Glomerular visceral epithelial cell (primary cell): ENCODE measurements around the gene IPO9.
"Not testable (repeated sequence)": the region's sequence is repeated elsewhere in the genome, so short reads cannot be mapped to it uniquely, and the experiment has no call there.

Experiments used
- DNase-seq: peaks from one replicate; pipeline ENCODE4 v3.0.0-alpha.2; 2016; ENCODE audit errors: extremely low spot score

Gene IPO9

DNA sequence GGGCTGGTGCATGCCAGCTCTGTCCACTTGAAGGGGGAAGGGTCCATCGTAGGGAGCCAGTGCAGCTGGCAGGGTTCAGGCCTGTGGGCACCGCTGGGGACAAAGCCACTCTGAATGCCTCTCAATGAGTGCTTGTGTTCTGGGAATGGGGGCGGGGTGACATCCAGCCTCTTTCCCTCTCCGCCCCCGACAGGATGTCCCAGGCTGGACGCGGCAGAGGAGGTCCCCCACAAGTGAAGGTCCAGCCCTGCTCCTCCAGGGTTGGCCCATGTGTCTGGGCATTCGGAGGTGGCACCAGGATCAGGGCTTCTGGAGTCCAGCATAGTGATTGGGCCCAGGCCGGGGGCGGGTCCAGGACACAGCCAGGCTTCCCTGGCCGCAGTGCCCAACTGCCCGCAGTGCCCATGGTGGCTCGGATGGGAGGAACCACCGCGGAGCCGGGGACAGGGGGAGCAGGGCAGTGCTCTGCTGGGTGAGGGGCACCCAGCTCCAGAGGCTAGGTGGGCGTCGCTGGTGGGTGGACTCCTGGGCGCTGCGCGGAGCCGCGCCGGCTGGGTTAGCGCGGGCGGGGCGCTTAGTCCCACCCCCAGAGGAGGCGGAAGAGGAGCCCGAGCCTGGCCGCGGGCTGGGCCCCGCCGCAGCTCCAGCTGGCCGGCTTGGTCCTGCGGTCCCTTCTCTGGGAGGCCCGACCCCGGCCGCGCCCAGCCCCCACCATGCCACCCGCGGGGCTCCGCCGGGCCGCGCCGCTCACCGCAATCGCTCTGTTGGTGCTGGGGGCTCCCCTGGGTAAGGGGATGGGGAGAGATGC, 59.5 kb downstream of the IPO9 start, which contains the start of gene SHISA4:
Gene SHISA4, plus strand, starts transcription at position 617 of the 808 bp plus-strand sequence. Its CDS starts 97 bp downstream, at position 714.
- DNase-seq = peak; percentile 88

DNA sequence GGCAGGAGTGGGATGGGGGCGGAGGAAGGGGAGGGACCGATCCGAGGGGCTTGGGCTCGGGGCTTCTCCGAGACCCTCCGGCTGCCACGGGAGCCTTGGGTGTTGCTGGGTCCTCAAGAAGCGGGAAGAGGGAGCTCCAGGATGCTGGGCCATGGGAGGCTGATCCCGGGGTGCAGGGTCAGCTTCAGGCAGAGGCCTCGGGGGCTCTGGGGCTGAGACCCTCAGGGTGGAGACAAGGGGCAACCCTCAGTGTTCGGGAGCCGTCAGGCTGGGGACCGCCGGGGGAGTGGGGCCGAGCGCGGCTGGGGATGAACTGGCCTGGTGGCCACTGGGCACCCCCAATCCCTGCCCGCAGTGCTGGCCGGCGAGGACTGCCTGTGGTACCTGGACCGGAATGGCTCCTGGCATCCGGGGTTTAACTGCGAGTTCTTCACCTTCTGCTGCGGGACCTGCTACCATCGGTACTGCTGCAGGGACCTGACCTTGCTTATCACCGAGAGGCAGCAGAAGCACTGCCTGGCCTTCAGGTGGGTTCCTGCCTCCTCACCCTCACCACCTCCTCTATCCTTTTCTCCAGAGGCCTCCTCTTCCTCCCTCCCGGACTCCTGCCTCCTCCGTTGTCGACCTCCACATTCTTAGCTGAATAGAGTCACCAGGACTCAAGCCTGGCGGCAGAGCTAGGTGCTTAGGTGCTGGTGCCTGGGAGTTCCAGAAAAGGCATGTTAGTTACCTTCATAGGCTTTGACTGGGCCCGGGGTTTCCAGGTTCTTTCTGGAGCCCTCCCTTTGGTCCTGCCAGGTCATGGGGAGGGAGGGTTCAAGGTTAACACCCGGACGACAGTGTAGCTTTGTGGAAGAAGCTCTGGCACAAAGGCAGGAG, 60.4 kb downstream of the IPO9 start:
- no peak for DNase-seq

DNA sequence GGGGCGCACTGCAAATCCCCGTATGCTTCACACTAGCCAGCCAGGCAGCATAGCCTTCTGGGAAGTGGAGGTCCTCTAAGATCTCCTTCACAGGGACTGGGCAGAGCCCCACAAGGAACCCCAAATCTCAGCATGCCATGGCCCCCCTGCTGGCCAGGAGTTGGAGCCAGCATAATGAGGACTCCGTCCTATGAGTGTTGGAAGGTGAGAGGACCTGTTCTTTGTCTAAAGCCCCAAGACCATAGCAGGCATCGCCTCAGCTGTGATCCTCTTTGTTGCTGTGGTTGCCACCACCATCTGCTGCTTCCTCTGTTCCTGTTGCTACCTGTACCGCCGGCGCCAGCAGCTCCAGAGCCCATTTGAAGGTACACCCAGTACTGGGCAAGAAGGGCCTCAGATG, 61.3 kb downstream of the IPO9 start:
- DNase-seq = no peak

DNA sequence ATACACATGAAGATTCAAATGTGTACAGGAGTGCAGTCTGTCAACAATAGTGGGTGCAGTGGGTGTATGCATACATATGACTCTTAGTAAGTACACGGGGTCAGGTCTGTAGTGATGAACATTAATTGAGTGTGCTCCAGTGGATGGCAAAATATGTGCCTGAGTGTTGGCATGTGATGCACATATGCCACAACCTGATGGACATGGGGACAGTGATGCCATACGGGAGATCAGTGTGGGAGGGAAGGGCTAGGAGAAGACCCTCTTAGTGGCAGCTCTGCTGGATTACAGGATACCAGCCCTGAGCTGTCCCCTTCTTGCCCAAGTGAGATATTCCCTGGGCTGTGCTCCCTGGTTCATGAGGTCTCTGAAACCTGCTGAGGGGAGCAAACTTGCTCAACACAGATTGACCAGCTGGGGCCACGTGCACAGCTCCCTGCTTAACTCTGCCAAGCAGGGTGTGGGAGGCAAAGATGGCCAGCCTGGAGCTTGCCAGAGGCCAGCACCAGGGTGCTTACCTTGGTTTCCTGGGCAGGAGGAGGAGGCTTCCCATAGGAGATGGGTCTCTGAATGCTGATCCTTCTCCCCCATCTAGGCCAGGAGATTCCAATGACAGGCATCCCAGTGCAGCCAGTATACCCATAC, 62.0 kb downstream of the IPO9 start:
- DNase-seq = no peak

DNA sequence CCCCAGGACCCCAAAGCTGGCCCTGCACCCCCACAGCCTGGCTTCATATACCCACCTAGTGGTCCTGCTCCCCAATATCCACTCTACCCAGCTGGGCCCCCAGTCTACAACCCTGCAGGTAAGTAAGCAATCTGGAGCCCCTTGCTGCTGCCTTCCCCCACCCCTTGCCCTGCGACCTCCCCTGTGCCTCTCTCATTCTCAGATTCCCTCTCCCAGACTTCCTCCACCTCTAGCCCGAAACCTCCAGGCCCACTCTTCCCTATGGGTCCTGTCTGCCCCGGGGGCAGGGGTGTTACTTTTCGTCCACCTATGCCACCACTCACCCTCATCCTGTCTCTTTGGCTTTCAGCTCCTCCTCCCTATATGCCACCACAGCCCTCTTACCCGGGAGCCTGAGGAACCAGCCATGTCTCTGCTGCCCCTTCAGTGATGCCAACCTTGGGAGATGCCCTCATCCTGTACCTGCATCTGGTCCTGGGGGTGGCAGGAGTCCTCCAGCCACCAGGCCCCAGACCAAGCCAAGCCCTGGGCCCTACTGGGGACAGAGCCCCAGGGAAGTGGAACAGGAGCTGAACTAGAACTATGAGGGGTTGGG, 62.6 kb downstream of the IPO9 start:
- no peak for DNase-seq

- DNase-seq = no peak
These were observed 63.3 kb downstream of the IPO9 start for GRCh38 chr1:201892211-201892610.

GRCh38 chr1:201893431-201893830, 64.5 kb downstream of the IPO9 start:
- DNase-seq = no peak

GRCh38 chr1:201894343-201895119, 65.6 kb downstream of the IPO9 start:
- no peak for DNase-seq

GRCh38 chr1:201895120-201895665, 66.2 kb downstream of the IPO9 start:
- no peak for DNase-seq

DNA sequence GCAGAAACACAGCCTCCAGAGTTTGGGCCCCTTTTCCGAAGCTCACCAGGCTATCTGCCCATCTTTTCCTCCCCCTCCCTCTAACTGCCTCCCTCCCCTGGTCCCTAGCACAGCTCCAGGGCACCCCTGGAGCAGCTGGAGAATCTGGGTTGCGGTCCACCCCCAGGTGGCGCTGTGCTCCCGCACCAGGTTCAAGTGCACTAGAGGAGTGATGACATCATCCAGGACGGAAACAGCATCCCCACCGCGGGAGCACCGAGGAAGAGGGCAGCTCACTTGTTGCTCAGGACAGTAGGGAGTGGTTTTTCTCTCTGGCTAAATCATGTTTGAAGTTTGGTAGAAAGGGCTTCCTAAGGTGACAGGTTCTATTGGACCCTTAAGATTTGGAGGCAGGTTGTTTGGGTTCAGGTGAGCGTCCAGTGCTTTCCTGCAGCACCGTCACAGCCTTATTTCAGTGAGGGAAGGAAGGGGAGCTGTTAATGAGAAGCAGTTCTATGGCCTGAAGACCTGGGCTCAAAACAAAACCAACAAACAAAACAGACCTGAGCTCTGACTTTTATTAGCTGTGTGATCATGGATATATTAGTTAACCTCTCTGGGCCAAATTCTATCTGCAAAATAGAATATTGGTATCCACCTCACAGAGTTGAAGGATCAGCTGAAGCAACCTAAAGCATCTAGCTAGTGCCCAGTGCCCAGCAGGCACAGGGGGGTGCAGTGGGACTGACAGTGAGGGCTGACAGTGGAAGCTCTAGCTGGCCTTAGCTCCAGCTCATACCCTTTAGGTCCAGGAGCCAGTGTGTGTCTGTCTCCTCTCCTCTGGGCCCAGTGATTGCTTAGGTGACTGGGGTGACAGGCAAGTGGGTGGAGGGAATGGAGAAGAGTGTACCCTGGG, 67.2 kb downstream of the IPO9 start:
- DNase-seq = peak; percentile 92

DNA sequence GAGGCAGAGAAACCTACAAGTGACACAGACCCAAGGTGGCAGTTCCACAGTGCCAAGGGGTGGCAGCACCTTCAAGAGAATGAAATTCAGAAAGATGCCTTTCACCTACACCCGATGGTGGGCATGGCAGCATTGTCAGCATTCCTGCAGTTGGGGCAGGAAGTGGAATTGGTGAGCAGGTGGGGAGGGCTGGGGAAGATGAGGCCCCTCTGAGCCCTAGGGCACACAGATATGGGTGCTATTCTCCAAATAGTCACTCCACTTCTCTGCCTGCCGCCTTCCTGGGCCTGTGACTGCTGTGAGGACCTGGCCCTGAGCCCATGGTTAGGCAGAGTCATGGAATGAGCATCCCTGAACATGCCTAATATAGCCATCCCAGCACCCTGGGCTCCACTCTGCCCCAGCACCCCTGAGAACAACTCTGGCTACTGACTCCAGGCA, 68.0 kb downstream of the IPO9 start:
- DNase-seq = no peak

- no peak for DNase-seq
These were observed 69.4 kb downstream of the IPO9 start for GRCh38 chr1:201898240-201898894.

DNA sequence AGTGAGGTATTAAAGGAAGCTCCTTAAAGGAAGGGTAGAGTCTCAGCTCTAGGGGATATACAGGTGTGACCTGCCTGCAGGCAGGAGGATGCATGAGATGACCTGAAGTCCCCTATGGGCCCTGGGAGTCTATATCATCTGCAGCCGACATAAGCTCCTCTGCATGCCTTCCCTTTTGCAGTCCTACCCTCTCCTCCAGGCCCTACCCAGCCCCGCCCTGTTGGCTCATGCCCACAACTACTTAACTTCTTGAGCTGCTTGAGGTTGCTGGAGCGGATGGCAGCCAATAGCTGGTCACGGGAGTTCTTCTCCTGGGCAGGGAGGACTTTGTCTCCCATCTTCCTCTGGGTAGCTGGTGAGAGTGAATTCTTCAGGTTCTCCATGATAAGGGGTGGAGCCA, 70.0 kb downstream of the IPO9 start:
- no peak for DNase-seq

DNA sequence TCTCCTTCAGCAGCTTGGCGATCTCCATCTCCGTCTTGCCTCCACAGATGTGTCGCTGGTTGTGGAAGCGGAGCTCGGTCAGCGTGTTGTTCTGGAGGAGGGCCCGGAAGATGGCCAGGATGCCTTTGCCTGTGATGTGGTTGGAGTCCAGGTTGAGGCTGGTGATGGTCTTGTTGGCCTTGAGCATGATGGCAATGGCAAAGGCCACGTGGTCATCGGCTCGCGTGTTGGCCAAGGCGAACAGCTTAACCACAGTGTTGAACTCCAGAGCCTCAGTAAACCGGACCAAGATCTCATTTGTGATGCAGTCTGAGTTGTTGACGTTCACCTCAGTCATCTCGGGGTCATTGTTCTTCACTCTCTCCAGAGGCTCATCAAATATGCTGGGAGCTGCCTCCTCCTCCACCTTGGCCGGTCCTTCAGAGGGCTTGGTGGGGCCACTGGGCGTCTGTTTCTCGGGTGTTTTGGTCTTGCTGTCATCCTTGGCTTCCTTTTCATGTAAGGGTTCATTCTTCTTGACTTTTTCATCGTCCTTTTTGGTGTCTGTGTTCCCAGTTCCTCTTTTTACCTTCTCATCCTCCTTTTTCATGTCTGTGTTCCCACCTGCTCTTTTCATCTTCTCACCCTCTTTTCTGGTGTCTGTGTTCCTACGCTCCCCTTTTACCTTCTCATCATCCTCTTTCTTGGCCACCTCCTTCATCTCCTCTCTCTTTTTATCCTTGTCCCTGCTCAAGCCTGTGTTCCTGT, 70.9 kb downstream of the IPO9 start:
- DNase-seq = no peak

GRCh38 chr1:201900476-201900875, 71.5 kb downstream of the IPO9 start:
- DNase-seq = no peak

- not testable (repeated sequence) for DNase-seq
These were observed 72.1 kb downstream of the IPO9 start for GRCh38 chr1:201901036-201901435.

- no peak for DNase-seq
These were observed 73.2 kb downstream of the IPO9 start for GRCh38 chr1:201902198-201902597.

DNA sequence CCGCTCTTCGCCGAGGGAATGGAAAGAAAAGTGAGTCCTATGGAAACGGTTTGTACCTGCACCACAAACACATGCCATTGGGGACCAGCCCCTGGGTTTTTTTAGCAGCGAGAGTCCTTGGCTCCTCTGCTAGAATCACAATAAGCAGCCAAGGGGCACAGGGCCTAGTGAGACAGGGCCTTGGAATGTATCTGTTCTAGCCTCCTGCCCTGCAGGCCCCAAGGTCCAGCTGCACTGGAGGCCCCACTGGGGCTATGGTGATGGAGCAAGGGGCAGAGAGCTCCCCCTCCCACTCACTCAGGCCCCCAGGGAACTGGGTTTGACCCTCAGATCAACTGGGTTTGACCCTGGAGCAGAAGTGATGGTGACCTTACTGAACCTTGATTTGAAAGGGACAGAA, 74.2 kb downstream of the IPO9 start:
- DNase-seq = no peak
